HT-29 (cell line): ENCODE results near the gene CDKN2D. TPM values are rescaled to one million over a fixed set of nuclear protein-coding genes. Genes with fewer than 3 reads are reported as not detected.

Experiments
- DNase-seq: peaks from one replicate; pipeline ENCODE4 v3.0.0-alpha.2; 2015; ENCODE audit warnings: low spot score
- small RNA-seq: library from RNA; depleted of rRNA; stranded (forward); fragments of <200 nt; gene quantifications from one replicate; pipeline ENCODE3, GENCODE V24; 2014
- total RNA-seq: library from RNA; depleted of rRNA; stranded (reverse); fragments of >200 nt; shearing (Covaris generic); gene quantifications from 2 replicates; pipeline ENCODE4 v1.2.3, GENCODE V29; 2014; rRNA removed

Gene CDKN2D
- total RNA-seq, 1 experiment from 2014 or later: 23.0 TPM

GRCh38 chr19:10521461-10522171 lies 47.2 kb downstream of the CDKN2D start:
- no peak for DNase-seq

GRCh38 chr19:10520652-10521318 lies 48.0 kb downstream of the CDKN2D start:
- peak; percentile 34 for DNase-seq

- DNase-seq: no peak
Observed at GRCh38 chr19:10519421-10519820, 49.4 kb downstream of the CDKN2D start.

GRCh38 chr19:10518444-10519361 lies 50.1 kb downstream of the CDKN2D start:
- no peak for DNase-seq

GRCh38 chr19:10517760-10518443 lies 50.9 kb downstream of the CDKN2D start:
- no peak for DNase-seq

- DNase-seq: no peak
Observed at GRCh38 chr19:10517361-10517759, 51.4 kb downstream of the CDKN2D start, which contains the start of gene S1PR5. Gene S1PR5 (minus strand): TSS chr19:10517447. CDS start chr19:10515011, 2,436 bp downstream.

GRCh38 chr19:10516671-10517286 lies 52.0 kb downstream of the CDKN2D start:
- no peak for DNase-seq

Small RNA genes lying within 50 kb of the gene (small RNA-seq; reads per million reads assigned to genes)
- gene MIR1238 (not detected), gene RNU7-140P (not detected)

Other genes with a start within 250 kb of the CDKN2D start
- gene RAVER1, start 235.4 kb downstream of the CDKN2D start, total RNA-seq: 35.5 and 45.3 TPM in 2 replicates
- 11.0 and 18.2 TPM in 2 replicates for gene ICAM3, start 229.4 kb downstream of the CDKN2D start, total RNA-seq
- gene TYK2, start 188.4 kb downstream of the CDKN2D start, total RNA-seq: 81.1 and 107 TPM in 2 replicates
- gene CDC37, start 165.4 kb downstream of the CDKN2D start, total RNA-seq: 239 and 271 TPM in 2 replicates
- 0.16 and 0.36 TPM in 2 replicates for gene PDE4A, start 148.4 kb downstream of the CDKN2D start, total RNA-seq
- gene KEAP1, start 65.6 kb downstream of the CDKN2D start, total RNA-seq: 99.5 and 114 TPM in 2 replicates
- gene S1PR5, start 51.5 kb downstream of the CDKN2D start, total RNA-seq: not detected in 2 replicates
- gene ATG4D, start 25.1 kb downstream of the CDKN2D start, total RNA-seq: 36.0 and 36.8 TPM in 2 replicates
- 38.3 and 68.1 TPM in 2 replicates for gene KRI1, start 3.0 kb downstream of the CDKN2D start, total RNA-seq
- 154 and 159 TPM in 2 replicates for gene AP1M2, start 18.3 kb upstream of the CDKN2D start, total RNA-seq
- gene SLC44A2, start 56.6 kb upstream of the CDKN2D start, total RNA-seq: 48.5 and 80.6 TPM in 2 replicates
- gene ILF3, start 85.4 kb upstream of the CDKN2D start, total RNA-seq: 170 and 198 TPM in 2 replicates
- 32.7 and 36.0 TPM in 2 replicates for gene QTRT1, start 132.5 kb upstream of the CDKN2D start, total RNA-seq
- 180 and 196 TPM in 2 replicates for gene DNM2, start 149.1 kb upstream of the CDKN2D start, total RNA-seq